ENCODE data around the gene OR10T2. TPM values are rescaled to one million over a fixed set of nuclear protein-coding genes. Genes with fewer than 3 reads are reported as not detected.
"Not testable (repeated sequence)": the region's sequence is repeated elsewhere in the genome, so short reads cannot be mapped to it uniquely, and the experiment has no call there.

Gene OR10T2
- total RNA-seq, 1 donor from 2014 or later: not detected

DNA sequence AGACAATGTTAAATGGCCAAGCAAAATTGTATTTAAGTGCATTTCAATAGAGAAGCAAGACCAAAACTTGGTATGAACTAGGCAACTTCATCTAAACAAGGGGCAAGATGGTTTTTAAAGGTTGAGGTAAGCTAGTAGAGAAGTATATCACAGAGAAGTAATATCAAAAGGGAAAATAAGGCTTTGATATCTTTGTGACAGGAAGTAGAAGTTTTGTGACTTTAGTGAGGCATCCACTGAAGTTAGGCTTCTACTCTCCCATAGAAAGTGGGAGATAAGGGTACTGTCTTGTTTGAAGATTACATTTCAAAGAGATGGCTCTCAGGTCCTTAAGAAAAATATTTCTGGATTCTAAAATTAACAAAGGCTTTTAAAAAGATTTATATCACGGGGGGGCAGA is 8.9 kb downstream of the OR10T2 start:
- no peak for DNase-seq (ENCODE audit: low read depth)
- TF ChIP-seq, protein P1, sequence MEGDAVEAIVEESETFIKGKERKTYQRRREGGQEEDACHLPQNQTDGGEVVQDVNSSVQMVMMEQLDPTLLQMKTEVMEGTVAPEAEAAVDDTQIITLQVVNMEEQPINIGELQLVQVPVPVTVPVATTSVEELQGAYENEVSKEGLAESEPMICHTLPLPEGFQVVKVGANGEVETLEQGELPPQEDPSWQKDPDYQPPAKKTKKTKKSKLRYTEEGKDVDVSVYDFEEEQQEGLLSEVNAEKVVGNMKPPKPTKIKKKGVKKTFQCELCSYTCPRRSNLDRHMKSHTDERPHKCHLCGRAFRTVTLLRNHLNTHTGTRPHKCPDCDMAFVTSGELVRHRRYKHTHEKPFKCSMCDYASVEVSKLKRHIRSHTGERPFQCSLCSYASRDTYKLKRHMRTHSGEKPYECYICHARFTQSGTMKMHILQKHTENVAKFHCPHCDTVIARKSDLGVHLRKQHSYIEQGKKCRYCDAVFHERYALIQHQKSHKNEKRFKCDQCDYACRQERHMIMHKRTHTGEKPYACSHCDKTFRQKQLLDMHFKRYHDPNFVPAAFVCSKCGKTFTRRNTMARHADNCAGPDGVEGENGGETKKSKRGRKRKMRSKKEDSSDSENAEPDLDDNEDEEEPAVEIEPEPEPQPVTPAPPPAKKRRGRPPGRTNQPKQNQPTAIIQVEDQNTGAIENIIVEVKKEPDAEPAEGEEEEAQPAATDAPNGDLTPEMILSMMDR (conservative IDR thresholded peaks at IDR 0.05; ENCODE audit: low read depth, low read length): no peak
- H3K4me3 ChIP-seq (ENCODE audit: low read depth, low read length): no peak overlapping the region

DNA sequence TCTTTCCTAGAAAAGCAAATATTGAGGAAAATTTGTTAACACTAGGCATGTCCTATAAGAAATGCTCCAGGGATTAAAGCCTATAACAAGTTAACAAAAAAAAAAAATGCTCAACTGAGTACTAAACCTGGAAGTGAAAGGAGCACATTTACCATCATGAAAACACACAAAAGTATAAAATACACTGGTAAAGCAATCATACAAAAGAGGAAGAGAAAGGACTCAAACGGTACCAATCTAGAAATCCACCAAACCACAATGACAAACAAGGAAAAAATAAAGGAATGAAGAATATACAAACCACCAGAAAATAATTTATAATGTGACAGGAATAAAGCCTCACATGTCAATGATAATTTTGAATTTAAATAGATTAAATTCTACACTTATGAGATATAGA is 24.4 kb downstream of the OR10T2 start:
- DNase-seq (ENCODE audit: low read depth): no peak
- TF ChIP-seq, protein P1 (conservative IDR thresholded peaks at IDR 0.05; ENCODE audit: low read depth, low read length): no peak

GRCh38 chr1:158374101-158374500 is 25.2 kb downstream of the OR10T2 start:
- not testable (repeated sequence) for H3K4me3 ChIP-seq (ENCODE audit: low read depth, low read length); DNase-seq (ENCODE audit: low read depth)

More for the DNA sequence above, 24.4 kb downstream of the OR10T2 start:
- H3K4me3 ChIP-seq (ENCODE audit: low read depth, low read length): no peak overlapping the region

DNA sequence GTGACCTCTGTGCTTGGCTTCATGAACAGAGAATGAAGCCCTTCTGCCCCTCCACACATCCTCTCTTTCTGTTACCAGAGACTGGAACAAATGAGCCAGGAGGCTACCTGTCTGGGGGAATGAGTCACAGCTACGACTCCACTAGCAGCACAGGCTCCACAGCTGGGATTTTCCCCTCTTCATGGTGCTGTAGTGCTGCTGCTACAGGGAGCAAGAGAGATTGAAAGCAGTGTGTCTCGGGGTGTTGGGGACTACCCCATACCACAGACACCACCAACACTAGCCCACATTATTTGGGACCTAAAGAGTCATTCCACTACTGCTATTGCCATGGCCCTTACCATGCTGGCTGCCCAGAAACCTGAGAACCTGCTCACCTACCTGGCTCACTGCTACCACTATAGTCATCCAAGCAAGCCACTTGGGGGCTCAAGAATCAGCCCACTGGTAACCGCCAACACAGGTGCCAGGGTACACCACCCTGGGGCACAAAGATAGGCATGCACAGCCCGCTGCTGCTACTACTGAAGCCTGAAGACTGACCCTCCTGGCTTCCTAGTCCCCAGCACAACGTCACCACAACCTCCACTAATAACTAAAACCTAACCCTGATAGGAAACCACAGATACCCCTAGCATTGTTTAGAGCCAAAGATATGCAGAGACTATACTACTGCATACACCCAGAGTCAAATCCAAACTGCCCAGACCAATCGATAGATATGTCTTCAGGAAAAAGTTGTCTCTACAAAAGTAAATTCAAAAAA is 27.9 kb downstream of the OR10T2 start:
- DNase-seq (ENCODE audit: low read depth): peak; percentile 32
- TF ChIP-seq, protein P1 (conservative IDR thresholded peaks at IDR 0.05; ENCODE audit: low read depth, low read length): no peak
- H3K4me3 ChIP-seq (ENCODE audit: low read depth, low read length): no peak overlapping the region

GRCh38 chr1:158366783-158367182 is 32.5 kb downstream of the OR10T2 start:
- no peak for DNase-seq (ENCODE audit: low read depth)
- TF ChIP-seq, protein P1 (conservative IDR thresholded peaks at IDR 0.05; ENCODE audit: low read depth, low read length): no peak
- no peak overlapping the region for H3K4me3 ChIP-seq (ENCODE audit: low read depth, low read length)

- TF ChIP-seq, protein P1 (conservative IDR thresholded peaks at IDR 0.05; ENCODE audit: low read depth, low read length): no peak
Measured at GRCh38 chr1:158362941-158363340, 36.3 kb downstream of the OR10T2 start.

GRCh38 chr1:158362482-158362881 is 36.8 kb downstream of the OR10T2 start:
- TF ChIP-seq, protein P1 (conservative IDR thresholded peaks at IDR 0.05; ENCODE audit: low read depth, low read length): no peak
- DNase-seq (ENCODE audit: low read depth): no peak
- no peak overlapping the region for H3K4me3 ChIP-seq (ENCODE audit: low read depth, low read length)

More at GRCh38 chr1:158362941-158363340, 36.3 kb downstream of the OR10T2 start:
- H3K4me3 ChIP-seq (ENCODE audit: low read depth, low read length): no peak overlapping the region
- no peak for DNase-seq (ENCODE audit: low read depth)
